Measurements from ENCODE around the gene DLL1. TPM values are rescaled to one million over a fixed set of nuclear protein-coding genes. Genes with fewer than 3 reads are reported as not detected.

Gene DLL1
- total RNA-seq, 1 donor from 2014 or later: 14.6 TPM

- H3K4me1 ChIP-seq: no peaks in the 10 kb centered on the region
- H3K4me3 ChIP-seq: no peak overlapping the region
- DNase-seq: no peak
- no peak overlapping the region for H3K27ac ChIP-seq
- ATAC-seq: no peak
- peaks cover 14% of the 10 kb centered on the region for H3K27me3 ChIP-seq
- no peak for TF ChIP-seq CTCF (IDR thresholded peaks at IDR 0.05)
- intact Hi-C loops (cut with DNase I): no loop called here
- H3K9me3 ChIP-seq: no peaks in the 10 kb centered on the region
- H3K36me3 ChIP-seq: no peaks in the 10 kb centered on the region
These were observed 36.3 kb downstream of the DLL1 start for GRCh38 chr6:170254315-170255213.

- no peak for DNase-seq
- ATAC-seq: no peak
- intact Hi-C loops (cut with DNase I): no loop called here
- Histone ChIP-seq H3K27me3 (peaks cover 20% of the 10 kb centered on the region), H3K4me3 (no peak overlapping the region), H3K36me3 (no peaks in the 10 kb centered on the region), H3K4me1 (no peaks in the 10 kb centered on the region), H3K27ac (no peak overlapping the region), H3K9me3 (no peaks in the 10 kb centered on the region)
- no peak for TF ChIP-seq CTCF (IDR thresholded peaks at IDR 0.05)
These were observed 37.0 kb downstream of the DLL1 start for GRCh38 chr6:170253910-170254269.

- H3K9me3 ChIP-seq: no peaks in the 10 kb centered on the region
- DNase-seq: no peak
- no peaks in the 10 kb centered on the region for H3K36me3 ChIP-seq
- peaks cover 26% of the 10 kb centered on the region for H3K27me3 ChIP-seq
- TF ChIP-seq CTCF (IDR thresholded peaks at IDR 0.05): no peak
- no peak overlapping the region for H3K4me3 ChIP-seq
- intact Hi-C loops (cut with DNase I): no loop called here
- no peak for ATAC-seq
- no peak overlapping the region for H3K27ac ChIP-seq
- no peaks in the 10 kb centered on the region for H3K4me1 ChIP-seq
These were observed 37.5 kb downstream of the DLL1 start for GRCh38 chr6:170253226-170253909.

GRCh38 chr6:170251776-170252571, 38.9 kb downstream of the DLL1 start:
- H3K9me3 ChIP-seq: no peaks in the 10 kb centered on the region

More at GRCh38 chr6:170251776-170252571, 38.9 kb downstream of the DLL1 start:
- Histone ChIP-seq H3K36me3 (no peaks in the 10 kb centered on the region), H3K27ac (no peak overlapping the region), H3K4me3 (no peak overlapping the region), H3K4me1 (no peaks in the 10 kb centered on the region), H3K27me3 (peaks cover 39% of the 10 kb centered on the region)
- DNase-seq (no peak), ATAC-seq (no peak)
- no peak for TF ChIP-seq CTCF (IDR thresholded peaks at IDR 0.05)
- intact Hi-C loops (cut with DNase I): no loop called here

Data from upper lobe of right lung (tissue), 1 donor.